Measurements from ENCODE around the gene HOXD12.

The HOXD12 gene

GRCh38 chr2:176093145-176093897, 6.3 kb upstream of the HOXD12 start:
- peak; percentile 83 for DNase-seq

- DNase-seq: no peak
Measured at GRCh38 chr2:176093898-176094249, 5.7 kb upstream of the HOXD12 start.

GRCh38 chr2:176094349-176094748, 5.2 kb upstream of the HOXD12 start:
- no peak for DNase-seq

- no peak for DNase-seq
Measured at GRCh38 chr2:176095421-176095820, 4.2 kb upstream of the HOXD12 start.

- peak; percentile 76 for DNase-seq
Measured at GRCh38 chr2:176096243-176096985, 3.2 kb upstream of the HOXD12 start.

- DNase-seq: peak; percentile 92
Measured at GRCh38 chr2:176096986-176097819, 2.4 kb upstream of the HOXD12 start.

GRCh38 chr2:176097820-176098365, 1.7 kb upstream of the HOXD12 start:
- DNase-seq: peak; percentile 69

GRCh38 chr2:176098366-176099158, 1.0 kb upstream of the HOXD12 start:
- peak; percentile 71 for DNase-seq

- DNase-seq: peak; percentile 74
Measured at GRCh38 chr2:176099159-176099727, 352 bp upstream of the HOXD12 start.

- DNase-seq: no peak
Measured at GRCh38 chr2:176100547-176101140, 1.0 kb downstream of the HOXD12 start.

GRCh38 chr2:176101216-176101830, 1.7 kb downstream of the HOXD12 start:
- no peak for DNase-seq

- no peak for DNase-seq
Measured at GRCh38 chr2:176101842-176102241, 2.2 kb downstream of the HOXD12 start.

GRCh38 chr2:176102309-176102866, 2.8 kb downstream of the HOXD12 start:
- DNase-seq: no peak

- DNase-seq: no peak
Measured at GRCh38 chr2:176103194-176103593, 3.6 kb downstream of the HOXD12 start.

GRCh38 chr2:176103742-176104315, 4.2 kb downstream of the HOXD12 start:
- no peak for DNase-seq

- DNase-seq: peak; percentile 67
Measured at GRCh38 chr2:176104316-176105077, 4.9 kb downstream of the HOXD12 start.

GRCh38 chr2:176105078-176105729, 5.6 kb downstream of the HOXD12 start:
- no peak for DNase-seq

GRCh38 chr2:176105730-176106580, 6.4 kb downstream of the HOXD12 start:
- no peak for DNase-seq
